Right forelimb (tissue), 1 donor: ENCODE results near the gene MESP2.

Source experiments
- DNase-seq: peaks from one replicate; pipeline ENCODE4 v3.0.0-alpha.2; 2018

The MESP2 gene, protein sequence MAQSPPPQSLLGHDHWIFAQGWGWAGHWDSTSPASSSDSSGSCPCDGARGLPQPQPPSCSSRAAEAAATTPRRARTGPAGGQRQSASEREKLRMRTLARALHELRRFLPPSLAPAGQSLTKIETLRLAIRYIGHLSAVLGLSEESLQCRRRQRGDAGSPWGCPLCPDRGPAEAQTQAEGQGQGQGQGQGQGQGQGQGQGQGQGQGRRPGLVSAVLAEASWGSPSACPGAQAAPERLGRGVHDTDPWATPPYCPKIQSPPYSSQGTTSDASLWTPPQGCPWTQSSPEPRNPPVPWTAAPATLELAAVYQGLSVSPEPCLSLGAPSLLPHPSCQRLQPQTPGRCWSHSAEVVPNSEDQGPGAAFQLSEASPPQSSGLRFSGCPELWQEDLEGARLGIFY

DNA sequence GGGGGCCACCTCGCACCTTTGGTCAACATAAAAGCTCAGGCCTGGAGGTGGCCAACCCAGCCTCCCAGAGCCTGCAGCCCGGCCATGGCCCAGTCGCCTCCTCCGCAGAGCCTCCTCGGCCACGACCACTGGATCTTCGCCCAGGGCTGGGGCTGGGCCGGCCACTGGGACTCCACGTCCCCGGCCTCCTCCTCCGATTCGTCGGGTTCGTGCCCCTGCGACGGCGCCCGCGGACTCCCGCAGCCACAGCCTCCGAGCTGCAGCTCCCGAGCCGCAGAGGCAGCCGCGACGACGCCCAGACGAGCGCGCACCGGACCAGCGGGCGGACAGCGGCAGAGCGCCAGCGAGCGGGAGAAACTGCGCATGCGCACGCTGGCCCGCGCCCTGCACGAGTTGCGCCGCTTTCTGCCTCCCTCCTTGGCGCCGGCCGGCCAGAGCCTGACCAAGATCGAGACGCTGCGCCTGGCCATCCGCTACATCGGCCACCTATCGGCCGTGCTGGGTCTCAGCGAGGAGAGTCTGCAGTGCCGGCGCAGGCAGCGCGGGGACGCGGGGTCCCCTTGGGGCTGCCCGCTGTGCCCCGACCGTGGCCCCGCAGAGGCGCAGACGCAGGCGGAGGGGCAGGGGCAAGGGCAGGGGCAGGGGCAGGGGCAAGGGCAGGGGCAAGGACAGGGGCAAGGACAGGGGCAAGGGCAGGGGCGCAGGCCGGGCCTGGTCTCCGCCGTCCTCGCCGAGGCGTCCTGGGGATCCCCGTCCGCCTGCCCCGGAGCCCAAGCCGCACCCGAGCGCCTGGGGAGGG is at the start of gene MESP2:
Gene MESP2 (plus strand): TSS at position 59 of the 799 bp plus-strand sequence. CDS start 26 bp downstream, at position 85.
- DNase-seq = peak; percentile 90

DNA sequence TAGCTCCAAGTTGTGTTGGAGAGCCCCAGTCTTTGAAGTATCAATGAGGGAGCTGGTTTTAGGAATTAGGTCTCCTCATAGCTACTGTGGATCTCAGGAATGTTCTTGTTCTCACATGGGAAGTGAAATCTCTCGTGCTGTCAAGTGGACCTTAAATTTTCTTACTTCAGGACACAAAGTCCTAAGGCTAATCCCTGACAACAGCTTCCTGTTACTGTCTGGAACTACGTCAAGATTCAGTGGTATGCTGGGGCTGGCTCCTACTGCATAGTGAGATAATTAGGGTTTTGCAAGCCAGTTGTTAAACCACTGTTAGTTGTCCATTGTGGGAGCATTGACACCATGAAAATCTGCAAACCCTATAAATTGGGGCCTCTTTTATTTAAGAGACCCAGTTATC is 47.9 kb upstream of the MESP2 start:
- no peak for DNase-seq

DNA sequence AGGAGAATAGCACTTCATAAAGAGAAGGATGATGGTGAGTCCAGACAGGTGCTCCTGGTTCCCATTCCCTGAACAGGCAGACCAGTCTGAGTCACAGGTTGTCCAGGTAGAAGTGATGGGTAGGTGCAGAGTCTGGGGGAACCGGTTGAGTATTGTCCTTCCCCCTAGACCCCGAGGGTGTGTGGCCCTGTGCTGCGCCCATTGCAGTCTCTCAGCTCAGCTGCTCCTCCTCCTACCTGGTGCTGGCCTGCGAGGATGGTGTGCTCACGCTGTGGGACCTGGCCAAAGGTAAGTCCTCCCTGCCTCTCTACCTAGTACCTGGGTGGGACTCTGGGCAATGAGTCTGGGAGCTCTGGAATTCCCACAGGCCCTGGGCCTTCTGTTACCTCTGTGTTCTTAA is 44.9 kb upstream of the MESP2 start:
- no peak for DNase-seq

DNA sequence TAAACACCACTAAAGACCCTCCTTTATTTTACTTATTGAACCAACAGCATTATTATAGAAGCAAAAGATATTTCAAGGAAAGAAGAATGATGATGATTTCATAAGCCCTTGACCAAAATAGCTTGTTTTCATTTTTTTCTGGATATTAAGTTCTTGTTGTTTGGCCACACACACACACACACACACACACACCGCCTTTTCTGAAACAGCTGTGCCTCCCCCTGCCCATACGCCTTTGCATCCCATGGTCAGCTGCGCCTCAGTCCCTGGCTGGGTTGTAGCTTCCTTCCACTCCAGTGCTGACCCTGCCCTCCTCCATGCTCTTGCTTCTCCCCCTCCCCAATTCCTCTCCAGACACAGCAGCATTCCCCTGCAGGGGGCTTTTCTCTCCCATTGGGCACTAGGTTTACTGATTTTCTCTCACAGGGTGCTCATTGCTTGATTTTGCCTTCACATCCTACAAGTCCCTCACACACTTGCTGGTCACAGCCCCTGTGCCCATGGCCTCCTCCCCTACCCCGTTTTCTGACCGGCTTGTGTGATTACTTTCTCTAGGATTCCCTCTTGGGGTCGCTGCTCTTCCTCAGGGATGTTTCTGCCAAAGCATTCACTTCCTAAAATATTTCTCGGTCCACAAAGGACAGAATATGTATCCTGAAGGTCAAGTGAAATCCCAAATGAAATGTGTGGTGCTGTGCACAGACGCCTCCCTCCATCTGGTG is 43.5 kb upstream of the MESP2 start:
- DNase-seq = no peak

DNA sequence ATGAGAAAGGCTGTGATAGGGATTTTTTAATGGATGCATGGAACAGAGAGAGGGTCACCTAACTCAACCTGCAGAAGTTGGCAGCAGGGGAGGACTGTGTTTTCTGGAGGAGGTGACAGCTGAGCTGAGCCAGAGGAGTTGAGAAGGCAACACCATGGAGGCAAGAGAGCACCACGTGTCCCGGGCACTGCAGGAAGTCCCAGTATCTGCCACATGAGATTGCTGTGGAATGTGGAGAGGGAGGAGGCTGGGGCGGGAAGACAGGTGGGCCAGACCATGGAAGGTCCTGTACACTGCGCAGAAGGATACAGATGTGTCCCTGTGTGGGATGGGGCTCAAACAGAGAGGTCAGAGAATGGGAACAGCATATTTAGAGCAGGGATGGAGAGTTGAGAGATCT is 40.4 kb upstream of the MESP2 start:
- DNase-seq = no peak

DNA sequence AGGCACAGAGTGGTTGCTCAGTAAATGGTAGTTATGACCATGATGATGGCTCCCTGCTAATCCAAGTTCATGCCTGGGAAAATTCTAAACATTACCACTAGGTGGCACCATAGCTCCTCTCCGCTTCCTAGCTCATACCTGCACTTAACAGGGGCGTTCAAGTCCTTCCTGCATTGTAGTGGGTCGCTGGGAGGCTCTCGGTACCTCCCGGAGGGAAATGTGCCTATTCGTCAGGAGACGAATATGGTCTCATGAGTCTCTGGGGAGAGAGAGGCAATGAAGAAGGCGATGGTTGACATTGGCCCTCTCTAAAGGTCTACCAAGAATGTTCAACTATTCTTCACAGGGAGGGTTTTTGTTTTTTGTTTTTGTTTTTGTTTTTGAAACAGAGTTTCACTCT is 36.0 kb upstream of the MESP2 start:
- peak; percentile 70 for DNase-seq

DNA sequence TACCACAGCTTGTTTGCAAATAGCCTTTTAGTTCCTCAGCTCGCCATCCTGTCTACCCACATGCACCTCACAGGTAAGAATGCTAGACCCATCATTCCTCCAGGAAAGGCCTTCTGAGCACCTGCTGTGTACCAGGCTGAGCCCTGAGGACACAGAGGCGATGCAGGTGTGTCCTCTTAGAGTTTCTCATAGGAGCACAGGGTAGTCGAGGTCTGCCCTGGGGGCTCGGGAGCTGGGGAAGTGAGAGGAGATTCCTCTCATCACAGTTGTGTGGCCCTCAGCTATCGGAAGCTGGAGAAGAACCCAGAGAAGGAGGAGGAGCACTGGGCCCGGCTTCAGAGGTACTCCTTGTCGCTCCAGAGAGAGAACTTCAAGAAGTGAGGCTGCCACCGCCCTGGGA is 33.1 kb upstream of the MESP2 start:
- DNase-seq = no peak

DNA sequence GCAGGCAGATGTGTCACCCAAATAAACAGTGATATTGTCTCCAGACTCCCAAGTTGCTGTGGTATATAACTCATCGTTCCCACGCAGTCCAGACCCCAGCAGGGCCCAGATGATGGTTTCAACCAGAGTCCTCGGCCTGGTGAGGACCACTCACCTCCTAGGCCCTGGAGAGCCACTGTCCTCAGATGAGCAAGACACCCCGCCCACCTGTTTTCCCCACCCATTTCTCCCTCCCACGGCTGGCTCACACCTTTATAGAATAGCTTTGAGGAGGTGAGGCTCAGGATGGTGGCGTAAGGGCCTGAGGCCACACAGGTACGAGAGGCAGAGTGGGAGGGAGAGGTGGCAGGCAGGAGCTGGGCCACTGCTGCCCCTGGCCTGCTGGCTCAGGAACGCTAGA is 32.5 kb upstream of the MESP2 start:
- no peak for DNase-seq

DNA sequence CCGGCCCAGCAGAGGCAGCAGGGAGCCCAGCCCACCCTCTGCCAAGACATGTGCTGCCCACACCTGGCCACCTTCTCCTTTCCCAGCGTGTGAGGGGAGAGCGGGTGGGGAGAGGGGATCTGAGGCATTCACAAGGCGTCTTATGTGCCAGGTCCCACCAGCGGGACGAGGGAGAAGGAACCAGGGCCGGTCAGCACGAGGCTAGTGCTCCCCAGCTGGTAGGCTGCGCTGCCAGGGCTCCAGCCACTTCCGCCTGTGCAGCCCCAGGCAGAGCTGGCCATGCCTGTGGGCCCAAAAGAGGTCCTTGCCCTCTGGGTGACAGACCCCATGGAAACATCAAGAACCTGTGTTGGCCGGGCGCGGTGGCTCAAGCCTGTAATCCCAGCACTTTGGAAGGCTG is 31.0 kb upstream of the MESP2 start:
- DNase-seq = no peak

DNA sequence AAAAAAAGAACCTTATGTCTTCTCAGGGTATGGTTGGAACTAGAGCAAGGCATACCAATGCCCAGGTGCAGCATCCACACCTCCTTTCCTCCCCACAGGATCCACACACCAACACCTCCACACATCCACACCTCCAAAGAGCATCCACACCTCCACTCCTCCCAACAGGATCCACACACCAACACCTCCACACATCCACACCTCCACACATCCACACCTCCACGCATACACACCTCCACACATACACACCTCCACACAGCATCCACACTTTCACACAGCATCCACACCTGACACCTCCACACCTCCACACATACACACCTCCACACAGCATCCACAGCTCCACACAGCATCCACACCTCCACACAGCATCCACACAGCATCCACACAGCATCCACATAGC is 30.4 kb upstream of the MESP2 start:
- DNase-seq = no peak

DNA sequence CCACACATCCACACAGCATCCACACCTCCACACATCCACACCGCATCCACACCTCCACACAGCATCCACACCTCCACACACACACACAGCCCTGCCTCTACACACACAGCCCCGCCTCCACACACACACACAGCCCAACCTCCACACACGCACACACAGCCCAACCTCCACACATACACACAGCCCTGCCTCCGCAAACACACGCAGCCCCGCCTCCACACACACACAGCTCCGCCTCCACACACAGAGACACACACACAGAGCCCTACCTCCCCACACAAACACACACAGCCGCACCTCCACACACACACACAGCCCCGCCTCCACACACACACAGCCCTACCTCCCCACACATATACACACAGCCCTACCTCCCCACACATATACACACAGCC is 29.7 kb upstream of the MESP2 start:
- DNase-seq = no peak

DNA sequence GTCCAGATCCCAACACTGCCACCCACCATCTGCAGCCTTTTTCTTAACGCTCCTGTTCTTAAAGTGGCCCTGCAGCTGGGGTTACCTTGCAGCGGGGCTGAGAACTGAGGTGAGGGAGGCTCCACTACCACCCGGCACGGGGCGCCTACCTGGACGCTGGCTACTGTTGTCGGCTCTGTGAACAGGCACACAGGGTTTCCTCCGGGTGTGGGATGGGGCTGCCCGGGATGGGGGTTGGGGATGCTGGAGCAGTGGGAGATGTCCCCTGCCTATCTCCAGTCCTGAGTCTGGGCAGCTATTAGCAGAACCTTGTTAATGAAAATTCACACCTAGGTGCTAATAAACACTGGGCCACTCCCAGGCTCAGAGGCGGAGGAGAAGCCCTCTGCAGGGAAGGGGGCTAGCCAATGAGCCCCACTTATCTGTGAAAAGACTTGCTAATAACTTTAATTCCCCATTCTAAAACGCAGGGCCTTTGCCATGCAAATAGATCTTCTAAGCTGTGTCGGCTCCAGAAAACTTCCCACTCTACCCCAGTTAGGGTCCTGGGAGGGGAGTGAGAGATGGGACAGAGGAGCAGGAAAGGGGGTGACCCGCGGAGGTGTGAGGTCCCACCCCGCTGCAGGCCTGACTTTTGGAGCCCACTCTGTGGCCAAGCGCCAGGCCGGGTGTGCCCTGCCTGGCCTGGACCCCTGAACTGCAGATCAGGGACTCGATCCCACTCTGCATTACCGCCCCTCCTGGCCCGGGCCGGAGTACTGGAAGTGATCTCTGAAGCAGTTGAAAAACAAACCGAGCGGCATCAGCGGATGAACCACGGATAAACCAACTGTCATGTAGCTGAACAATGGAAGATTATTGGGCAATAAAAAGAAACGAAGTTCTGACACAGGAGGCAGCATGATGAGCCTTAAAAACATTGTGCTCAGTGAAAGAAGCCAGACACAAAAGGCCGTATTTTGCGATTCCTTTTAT is 28.1 kb upstream of the MESP2 start:
- DNase-seq = no peak

DNA sequence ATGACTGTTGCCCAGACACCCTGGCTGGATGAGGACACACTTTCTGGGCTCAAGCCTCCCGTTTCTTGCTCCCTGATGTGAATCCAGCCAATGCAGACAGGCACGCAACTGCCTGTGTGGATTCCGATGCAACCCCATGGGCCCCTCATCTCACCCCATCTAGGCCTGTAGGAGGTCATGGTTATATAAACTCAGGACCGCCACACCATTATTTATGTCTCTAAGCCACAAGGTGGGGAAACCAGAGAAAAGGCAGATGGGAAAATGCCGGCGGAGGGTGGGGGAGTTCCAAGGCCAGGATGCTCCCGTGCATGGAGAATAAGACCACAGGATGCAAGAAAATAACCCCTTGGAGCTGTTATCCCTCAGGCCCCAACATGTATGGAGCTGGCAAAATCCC is 27.1 kb upstream of the MESP2 start:
- no peak for DNase-seq

DNA sequence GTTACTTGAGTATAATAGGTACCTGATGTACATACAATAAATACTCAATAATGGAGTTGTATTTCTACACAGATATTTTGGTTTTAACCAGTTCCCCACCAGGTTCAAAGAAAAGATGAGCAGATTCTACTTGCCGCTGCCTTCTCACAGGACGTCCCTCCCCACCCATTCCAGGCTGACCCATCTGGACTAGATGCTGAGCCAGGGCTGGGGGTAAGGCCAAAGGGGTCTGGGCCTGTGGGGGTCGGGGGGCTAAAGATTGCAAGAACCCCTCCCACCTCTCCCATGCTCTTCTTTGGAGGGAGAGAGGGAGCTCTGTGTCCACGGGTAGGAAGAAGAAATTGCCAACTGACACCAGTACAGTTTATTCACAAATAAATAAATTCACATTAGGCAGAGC is 26.6 kb upstream of the MESP2 start:
- DNase-seq = no peak

DNA sequence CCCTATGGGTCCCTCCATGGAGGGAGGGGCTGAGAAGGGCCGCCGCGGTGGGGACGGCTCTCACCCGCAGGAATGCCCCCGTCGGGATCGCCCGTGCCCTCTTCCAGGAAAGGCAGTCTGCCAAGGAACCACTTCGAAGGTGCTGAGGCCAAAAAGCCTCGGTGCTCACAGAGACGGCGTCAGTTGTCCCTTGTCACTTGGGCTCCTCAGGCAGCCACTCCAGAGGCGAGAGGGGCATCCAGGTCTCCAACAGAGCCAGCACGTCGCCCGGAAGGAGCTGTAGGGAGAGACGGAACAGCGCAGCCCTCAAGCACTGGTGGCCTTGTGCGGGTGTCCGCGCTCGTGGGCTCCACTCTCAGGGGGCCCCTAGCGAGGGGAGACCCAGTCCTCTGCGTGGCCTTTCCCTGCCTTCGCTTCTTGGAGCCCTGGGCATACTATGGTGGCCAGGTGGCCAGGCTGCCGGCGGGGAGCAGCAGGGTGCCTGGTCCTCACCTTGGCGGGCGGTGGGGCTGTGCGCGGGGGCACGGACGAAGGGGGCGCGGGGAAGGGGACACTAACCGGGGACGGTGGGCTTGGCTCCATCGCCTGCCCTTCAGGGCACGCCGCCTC is 26.1 kb upstream of the MESP2 start:
- no peak for DNase-seq

DNA sequence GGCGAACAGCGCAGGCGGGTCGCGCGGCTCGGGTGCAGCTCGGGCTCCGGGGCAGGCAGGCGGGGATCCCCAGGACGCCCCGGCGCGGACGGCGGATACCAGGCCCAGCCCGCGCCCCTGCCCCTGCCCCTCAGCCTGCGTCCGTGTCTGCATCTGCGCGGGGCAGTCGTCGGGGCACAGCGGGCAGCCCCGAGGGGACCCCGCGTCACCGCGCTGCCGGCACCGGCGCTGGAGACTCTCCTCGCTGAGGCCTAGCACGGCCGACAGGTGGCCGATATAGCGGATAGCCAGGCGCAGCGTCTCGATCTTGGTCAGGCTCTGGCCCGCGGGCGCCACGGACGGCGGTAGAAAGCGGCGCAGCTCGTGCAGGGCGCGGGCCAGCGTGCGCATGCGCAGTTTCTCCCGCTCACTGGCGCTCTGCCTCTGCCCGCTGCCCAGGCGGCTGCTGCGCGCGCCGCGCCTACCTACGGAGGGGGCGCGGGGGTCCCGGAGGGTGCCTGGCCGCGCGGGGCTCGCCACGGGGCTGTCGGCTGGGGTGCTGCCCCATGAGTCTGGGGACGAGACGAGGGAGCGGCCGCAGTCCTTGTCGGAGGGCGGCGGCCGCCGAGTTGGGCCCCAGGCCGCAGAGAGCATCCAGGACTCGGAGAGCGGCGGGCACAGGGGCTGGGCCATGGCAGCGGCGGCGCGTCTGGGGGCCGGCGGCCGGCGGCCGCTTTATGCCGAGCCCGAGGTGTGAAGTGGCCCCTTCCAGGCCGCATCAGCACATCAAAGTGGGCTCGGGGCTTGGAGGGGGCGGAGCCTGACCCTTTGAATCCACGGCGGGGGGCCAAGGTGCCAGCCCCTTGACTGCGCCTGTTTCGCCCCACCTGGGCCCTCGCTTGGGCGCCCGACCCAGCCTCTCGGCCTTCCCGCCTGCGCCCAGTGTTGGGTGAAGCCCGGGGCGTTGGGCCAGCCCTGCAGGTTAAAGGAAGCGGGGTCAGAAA is 25.3 kb upstream of the MESP2 start, which contains the start of gene MESP1:
Gene MESP1 (minus strand): TSS at position 690 of the 983 bp plus-strand sequence. CDS start 18 bp downstream, at position 672.
- DNase-seq = peak; percentile 93

DNA sequence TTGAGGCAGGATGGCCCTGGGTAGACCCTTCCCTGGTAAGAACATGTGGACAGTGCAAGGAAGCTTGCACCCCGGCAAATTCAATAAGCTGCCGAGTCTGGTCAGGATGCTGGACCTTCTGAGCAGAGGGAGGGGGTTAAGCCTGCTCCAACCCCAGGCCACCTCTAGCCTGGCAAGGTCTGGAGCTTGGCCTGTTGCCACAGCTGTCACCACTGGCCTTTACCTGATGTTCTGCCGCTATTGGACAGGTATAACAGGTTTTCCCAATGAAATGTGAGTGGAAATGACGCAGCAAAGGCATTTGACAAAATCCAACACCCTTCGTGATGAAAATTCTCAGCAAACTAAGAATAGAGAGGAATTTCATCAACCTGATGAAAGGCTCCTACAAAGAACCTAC is 24.4 kb upstream of the MESP2 start:
- DNase-seq = no peak

DNA sequence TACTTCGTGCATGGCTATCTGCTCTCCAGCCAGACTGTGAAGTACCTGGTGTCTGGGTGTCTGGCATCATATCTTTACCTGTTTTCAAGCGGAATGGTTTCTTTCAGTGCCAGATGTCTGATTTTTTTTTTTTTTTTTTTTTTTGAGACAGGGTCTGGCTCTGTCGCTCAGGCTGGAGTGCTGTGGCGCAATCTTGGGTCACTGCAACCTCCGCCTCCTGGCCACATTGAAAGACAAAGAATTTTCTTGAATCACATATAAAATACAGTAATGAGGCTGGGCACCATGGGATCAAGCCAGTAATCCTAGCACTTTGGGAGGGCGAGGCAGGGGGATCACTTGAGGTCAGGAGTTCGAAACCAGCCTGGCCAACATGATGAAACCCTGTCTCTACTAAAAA is 22.3 kb upstream of the MESP2 start:
- no peak for DNase-seq

DNA sequence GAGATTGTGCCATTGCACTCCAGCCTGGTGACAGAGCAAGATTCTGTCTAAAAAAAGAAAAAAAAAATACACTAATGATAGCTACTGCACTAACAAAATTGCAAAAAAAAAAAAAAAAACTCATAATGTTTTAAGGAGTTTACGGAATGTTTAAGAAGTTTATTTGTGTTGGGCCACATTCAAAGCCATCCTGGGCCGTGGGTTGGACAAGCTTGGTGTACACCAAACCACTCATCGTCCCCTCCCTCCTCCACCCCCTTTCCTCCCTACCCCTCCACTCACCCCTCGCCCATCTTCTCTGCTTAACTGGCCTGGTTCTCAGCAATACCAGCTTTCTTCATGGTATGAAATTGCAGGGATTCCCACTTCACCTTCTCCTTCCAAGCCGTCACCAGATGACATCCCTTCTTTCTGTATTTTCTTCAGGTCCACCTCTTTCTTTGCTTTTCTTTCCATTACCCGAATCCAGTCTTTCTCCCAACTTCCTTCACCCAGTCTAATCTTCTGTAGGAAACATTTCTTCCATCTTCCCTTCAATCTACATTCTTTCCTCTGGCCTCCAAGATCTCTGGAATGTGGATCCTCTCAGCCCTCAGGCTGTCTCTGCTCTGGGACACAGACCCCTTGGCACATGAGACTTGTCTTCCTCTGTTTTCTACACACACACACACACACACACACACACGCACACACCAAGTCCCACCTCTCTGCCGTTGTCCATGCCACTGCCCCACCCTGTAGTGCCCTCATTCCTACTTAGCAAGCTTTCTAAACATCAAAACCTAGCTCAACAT is 21.6 kb upstream of the MESP2 start:
- DNase-seq = no peak

DNA sequence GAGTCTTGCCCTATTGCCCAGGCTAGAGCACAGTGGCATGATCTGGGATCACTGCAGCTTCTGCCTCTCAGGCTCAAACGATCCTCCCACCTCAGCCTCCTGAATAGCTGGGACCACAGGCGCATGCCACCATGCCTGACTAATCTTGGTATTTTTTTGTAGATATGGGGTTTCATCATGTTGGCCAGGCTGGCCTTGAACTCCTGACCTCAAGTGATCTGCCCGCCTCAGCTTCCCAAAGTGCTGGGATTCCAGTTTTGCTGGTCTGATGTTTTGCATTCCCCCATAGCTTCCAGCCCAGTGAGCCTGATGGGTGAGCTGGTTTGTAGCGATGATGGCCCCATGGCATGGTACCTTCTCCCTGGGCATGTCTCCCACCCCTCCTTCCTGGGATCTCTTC is 20.4 kb upstream of the MESP2 start:
- DNase-seq = no peak
